Left renal pelvis (tissue), 4 donors: ENCODE results near the gene SSTR3. TPM values are rescaled to one million over a fixed set of nuclear protein-coding genes. Genes with fewer than 3 reads are reported as not detected.
"Not testable (repeated sequence)": the region's sequence is repeated elsewhere in the genome, so short reads cannot be mapped to it uniquely, and the experiment has no call there.

ENCODE experiments used
- DNase-seq, 4 donors: peaks; one replicate each; pipeline ENCODE4 v3.0.0-alpha.2; 2013; ENCODE audit warnings: low read depth in 4 of 4, low spot score in 3 of 4
- polyA plus RNA-seq, 4 donors: library from polyadenylated mRNA; unstranded; fragments of 120-200 nt; gene quantifications; one replicate each; pipeline ENCODE4 v1.2.1, GENCODE V29; 2013; ENCODE audit not compliant: insufficient read length in 4 of 4

The SSTR3 gene
- polyA plus RNA-seq, 4 donors: 0.55 to 0.98 (median 0.79) TPM

- DNase-seq: no peak
Observed at GRCh38 chr22:37243402-37244113, 31.3 kb upstream of the SSTR3 start.

- DNase-seq: no peak
Observed at GRCh38 chr22:37242395-37242918, 30.2 kb upstream of the SSTR3 start.

- no peak for DNase-seq
Observed at GRCh38 chr22:37241351-37242142, 29.3 kb upstream of the SSTR3 start.

GRCh38 chr22:37240941-37241320 is 28.7 kb upstream of the SSTR3 start:
- no peak for DNase-seq

- DNase-seq: no peak
Observed at GRCh38 chr22:37240240-37240940, 28.1 kb upstream of the SSTR3 start.

- no peak for DNase-seq
Observed at GRCh38 chr22:37239336-37240239, 27.3 kb upstream of the SSTR3 start.

GRCh38 chr22:37237371-37238268 is 25.3 kb upstream of the SSTR3 start:
- DNase-seq: no peak

- DNase-seq: no peak
Observed at GRCh38 chr22:37235897-37236607, 23.8 kb upstream of the SSTR3 start.

GRCh38 chr22:37234736-37235711 is 22.7 kb upstream of the SSTR3 start:
- no peak for DNase-seq

- no peak for DNase-seq
Observed at GRCh38 chr22:37233751-37234631, 21.7 kb upstream of the SSTR3 start.

- not testable (repeated sequence) for DNase-seq
Observed at GRCh38 chr22:37233371-37233750, 21.1 kb upstream of the SSTR3 start.

- no peak for DNase-seq
Observed at GRCh38 chr22:37232140-37232998, 20.1 kb upstream of the SSTR3 start.

- DNase-seq: no peak
Observed at GRCh38 chr22:37231406-37232139, 19.3 kb upstream of the SSTR3 start.

- no peak for DNase-seq
Observed at GRCh38 chr22:37230673-37231405, 18.6 kb upstream of the SSTR3 start.
